ENCODE data around the gene TESK1.

DNA sequence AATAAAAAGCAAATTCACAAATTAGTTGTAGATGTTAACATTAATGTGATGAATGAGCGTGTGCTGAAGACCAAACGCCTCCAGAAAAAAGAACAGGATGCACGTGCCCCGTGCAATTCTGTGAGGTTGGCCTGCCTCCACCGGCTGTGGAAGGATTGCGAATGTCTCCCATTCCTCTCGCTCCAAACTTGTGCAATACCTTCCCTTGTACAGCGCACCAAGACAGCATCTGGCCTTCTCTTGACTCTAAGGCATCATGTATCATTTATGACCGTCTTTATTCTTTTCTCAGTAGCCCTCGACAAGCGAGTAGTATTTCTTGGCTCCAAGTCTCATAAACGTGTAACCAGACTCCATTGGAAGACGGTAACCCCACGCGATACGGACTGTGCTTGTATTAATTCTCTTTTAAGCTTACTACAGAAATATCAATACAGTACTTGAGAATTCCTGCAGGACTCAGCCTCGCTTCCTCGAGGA, 1.5 kb upstream of the TESK1 start:
- TF ChIP-seq, protein P1, sequence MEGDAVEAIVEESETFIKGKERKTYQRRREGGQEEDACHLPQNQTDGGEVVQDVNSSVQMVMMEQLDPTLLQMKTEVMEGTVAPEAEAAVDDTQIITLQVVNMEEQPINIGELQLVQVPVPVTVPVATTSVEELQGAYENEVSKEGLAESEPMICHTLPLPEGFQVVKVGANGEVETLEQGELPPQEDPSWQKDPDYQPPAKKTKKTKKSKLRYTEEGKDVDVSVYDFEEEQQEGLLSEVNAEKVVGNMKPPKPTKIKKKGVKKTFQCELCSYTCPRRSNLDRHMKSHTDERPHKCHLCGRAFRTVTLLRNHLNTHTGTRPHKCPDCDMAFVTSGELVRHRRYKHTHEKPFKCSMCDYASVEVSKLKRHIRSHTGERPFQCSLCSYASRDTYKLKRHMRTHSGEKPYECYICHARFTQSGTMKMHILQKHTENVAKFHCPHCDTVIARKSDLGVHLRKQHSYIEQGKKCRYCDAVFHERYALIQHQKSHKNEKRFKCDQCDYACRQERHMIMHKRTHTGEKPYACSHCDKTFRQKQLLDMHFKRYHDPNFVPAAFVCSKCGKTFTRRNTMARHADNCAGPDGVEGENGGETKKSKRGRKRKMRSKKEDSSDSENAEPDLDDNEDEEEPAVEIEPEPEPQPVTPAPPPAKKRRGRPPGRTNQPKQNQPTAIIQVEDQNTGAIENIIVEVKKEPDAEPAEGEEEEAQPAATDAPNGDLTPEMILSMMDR (IDR thresholded peaks at IDR 0.05): no peak
- TF ChIP-seq POLR2AphosphoS5 (IDR thresholded peaks at IDR 0.05): peak in 1 of 3 donors; percentile 20
- no peak for TF ChIP-seq POLR2A (IDR thresholded peaks at IDR 0.05)
